Gastroesophageal sphincter (tissue), 3 donors: Measurements from ENCODE around the gene LMOD1.

Experiments
- CTCF ChIP-seq, 4 experiments: fragments of 200-600 bp in 2 of 4; fragments of 450-650 bp in 2 of 4; sonication (generic) in 1 of 4; IDR thresholded peaks; one replicate each; pipeline ENCODE4 v1.5.1; 2017 to 2019; ENCODE audit warnings: antibody characterized with exemption in 4 of 4, mild to moderate bottlenecking in 2 of 4, moderate library complexity in 2 of 4
- EP300 ChIP-seq: sonication (generic); formaldehyde crosslinking; IDR thresholded peaks from one replicate; pipeline ENCODE4 v1.6.1; 2017; ENCODE audit warnings: antibody characterized with exemption, mild to moderate bottlenecking
- POLR2A ChIP-seq, 2 donors: fragments of 450-650 bp; IDR thresholded peaks; one replicate each; pipeline ENCODE4 v1.6.1; 2017; ENCODE audit warnings: antibody characterized with exemption in 2 of 2, mild to moderate bottlenecking in 2 of 2, moderate library complexity in 1 of 2

GRCh38 chr1:201890806-201891450, 55.4 kb downstream of the LMOD1 start:
- TF ChIP-seq EP300 (no peak), CTCF (IDR thresholded peaks at IDR 0.05) (no peak), POLR2A (IDR thresholded peaks at IDR 0.05) (no peak)
